HG02970 (cell line): ENCODE data around the gene GRM3.

ENCODE experiments used
- ATAC-seq: cut with Tn5 transposase; IDR thresholded peaks from one replicate; pipeline ENCODE4 v1.9.1; 2021; ENCODE audit warnings: mild to moderate bottlenecking, moderate library complexity, moderate number of reproducible peaks; ENCODE audit not compliant: unreplicated experiment, low FRiP score

GRM3 gene

DNA sequence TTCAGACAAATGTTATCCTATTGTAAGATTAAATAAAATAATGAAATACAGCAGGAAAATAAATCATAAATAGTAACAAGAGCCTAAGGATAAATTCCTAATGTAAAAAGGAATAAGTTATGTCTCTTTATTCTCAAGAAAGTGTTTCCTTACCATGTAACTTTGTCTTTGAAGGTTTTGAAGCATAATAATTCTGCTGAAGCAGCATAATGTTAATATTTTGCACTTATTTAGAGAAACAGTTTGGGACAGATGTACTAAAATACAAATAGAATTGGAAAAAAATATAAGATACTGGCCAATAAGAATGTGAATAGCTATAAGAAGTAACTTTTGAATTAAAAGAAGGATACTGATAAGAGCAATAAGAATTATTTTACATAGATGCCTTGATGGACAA, 45.7 kb downstream of the GRM3 start:
- no peak for ATAC-seq

DNA sequence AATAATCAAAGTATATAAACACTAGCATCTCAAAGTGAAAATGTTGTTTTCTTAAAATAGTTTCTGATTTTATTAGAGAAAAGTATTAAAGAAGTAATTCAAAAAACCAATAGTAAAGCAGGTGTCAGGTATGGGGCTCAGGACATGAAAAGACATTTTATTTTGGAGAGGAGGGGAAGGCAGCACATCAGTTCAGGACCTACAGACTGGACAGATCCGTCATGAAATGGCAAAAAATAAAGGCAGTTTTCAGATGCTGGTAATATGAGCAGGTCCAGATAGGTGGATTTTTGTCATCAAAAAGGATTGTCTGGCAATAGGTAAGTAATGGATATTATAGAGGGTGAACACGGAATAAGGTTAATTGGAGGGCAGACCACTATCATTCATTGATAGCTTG, 49.0 kb downstream of the GRM3 start:
- no peak for ATAC-seq

- ATAC-seq = no peak
These were observed 62.7 kb downstream of the GRM3 start for GRCh38 chr7:86706406-86706805.

GRCh38 chr7:86708031-86708680, 64.4 kb downstream of the GRM3 start:
- no peak for ATAC-seq

- no peak for ATAC-seq
These were observed 76.6 kb downstream of the GRM3 start for GRCh38 chr7:86720306-86720705.

DNA sequence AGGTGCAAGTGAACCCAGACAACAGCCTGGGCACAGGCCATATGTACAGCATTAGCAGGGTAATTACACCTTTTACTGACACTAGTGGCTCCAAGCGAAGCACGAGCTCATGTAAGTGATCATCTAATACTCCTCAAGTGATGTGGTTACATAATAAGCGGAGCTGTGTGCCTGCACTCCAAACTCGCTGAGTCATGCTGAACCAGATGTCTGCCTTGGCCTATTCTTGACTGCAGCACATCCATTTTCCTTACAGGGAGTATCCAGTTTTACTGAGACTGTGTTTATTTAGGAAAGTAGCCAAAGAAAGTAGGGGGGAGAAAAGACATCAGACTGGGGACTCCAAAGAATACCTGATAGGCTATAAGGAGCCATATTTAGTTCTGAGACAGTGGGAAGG, 90.1 kb downstream of the GRM3 start:
- no peak for ATAC-seq

DNA sequence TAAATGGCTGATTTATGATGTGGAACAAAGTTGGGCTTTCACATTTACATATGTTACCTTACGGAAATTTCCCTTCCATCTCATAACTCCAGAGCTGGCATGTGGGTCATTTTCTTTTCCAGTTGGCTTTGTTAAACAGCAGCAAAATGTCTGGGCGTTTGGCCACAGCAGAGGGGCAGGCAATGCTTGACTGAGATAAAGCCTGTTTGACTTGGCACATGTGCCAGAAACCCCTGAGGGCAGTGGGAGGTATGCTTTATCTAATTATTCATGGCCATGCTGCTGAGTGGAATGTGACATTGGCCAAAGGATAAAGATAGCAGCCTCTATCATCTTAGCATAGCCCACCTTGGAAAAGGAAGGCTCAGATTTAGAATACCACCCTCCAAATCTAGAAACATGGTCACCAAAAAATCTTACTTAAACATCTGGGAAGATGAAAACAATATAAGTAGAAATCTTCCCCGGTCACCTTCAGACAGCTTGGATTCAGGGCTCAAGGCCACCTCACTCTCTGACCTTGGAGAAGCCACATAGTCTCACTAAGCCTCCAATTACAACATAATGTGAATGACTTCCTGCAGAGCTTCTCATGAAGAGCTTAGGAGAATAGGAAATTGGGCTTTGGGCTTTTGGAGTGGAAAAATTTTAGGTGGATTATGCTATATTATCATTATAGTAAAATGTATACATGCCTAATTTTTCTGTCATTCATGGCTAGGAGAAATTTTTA, 101.5 kb downstream of the GRM3 start:
- ATAC-seq = no peak

DNA sequence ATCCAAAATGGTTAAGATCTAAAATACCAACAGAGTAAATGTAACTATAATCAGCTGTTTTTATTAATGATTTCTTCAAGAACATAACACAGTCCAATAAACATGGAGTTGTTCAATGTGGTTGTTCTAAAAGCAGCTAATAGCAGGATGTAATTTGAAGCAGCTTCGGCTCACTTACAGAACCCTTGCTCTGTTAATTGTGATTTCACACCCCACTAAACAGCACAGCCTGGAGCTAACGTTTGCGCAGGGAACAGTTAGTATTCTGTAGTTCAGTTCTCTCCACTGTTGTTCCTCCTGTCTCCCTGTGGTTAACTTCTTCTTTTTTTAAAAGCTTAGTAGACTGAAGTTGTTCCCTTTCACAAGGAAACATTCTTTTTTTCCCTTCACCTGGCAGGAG, 104.0 kb downstream of the GRM3 start:
- ATAC-seq = no peak

- no peak for ATAC-seq
These were observed 104.5 kb downstream of the GRM3 start for GRCh38 chr7:86748201-86748600.

- ATAC-seq = no peak
These were observed 105.4 kb downstream of the GRM3 start for GRCh38 chr7:86748843-86749719.

- ATAC-seq = no peak
These were observed 106.3 kb downstream of the GRM3 start for GRCh38 chr7:86749741-86750665.

- no peak for ATAC-seq
These were observed 116.5 kb downstream of the GRM3 start for GRCh38 chr7:86760236-86760635.

DNA sequence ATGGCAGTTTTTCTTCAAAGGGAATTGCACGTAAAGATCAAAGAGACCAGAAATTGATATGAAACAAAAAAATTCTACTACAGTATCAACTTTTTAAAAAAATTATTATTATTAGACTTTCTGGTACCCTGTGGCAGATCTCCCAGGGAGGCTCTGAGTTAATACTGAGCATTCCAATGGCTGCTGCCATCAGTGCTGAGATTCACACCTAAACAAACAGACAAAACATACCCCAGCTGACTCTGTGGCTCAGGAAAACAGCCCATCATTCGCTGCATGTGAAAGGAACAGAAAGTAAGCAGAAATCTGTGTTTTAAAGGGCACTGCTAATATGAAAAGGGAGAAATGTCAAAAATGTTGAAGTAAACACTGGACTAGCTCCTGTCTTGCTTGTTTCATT, 118.4 kb downstream of the GRM3 start:
- no peak for ATAC-seq

GRCh38 chr7:86765931-86766330, 122.2 kb downstream of the GRM3 start:
- no peak for ATAC-seq

GRCh38 chr7:86768394-86768793, 124.7 kb downstream of the GRM3 start:
- ATAC-seq = no peak

GRCh38 chr7:86768967-86769760, 125.5 kb downstream of the GRM3 start:
- ATAC-seq = no peak

GRCh38 chr7:86773309-86773708, 129.6 kb downstream of the GRM3 start:
- ATAC-seq = no peak

DNA sequence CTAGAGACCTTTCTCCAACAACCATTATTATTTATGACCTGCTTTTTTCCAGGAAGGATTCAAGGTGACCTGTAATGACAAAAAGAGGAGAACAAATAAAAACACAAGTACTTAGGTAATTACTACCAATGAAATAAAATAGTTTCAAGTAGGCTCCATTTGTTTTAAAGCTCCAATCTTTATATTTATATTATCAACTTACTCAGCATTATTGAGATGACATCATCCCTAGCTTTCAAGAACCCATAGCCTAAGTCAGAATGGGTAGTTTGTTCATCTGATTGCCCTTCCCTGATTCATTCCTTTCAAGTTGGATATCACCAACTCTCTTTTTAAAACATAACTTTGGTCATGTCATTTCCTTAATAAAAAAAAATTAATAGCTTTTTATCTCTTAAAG, 131.5 kb downstream of the GRM3 start:
- ATAC-seq = no peak

DNA sequence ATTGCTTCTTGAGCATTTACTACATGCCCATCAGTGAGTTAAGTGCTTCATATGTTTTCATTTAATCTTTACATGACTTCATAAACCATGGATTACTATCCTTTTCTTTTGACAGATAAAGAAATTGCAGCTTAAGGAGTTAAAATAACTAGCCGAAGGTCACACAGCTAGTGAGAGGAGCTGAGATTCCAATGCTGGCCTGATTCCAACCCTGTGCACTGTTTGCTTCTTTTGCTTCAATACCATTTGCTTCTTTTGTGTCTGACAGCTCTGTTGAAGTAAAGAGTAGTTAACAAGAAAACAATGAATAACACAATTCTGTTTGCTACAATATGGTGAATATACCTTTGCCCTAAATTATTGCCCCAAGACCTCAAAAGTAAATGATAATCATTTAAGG, 132.4 kb downstream of the GRM3 start:
- no peak for ATAC-seq

DNA sequence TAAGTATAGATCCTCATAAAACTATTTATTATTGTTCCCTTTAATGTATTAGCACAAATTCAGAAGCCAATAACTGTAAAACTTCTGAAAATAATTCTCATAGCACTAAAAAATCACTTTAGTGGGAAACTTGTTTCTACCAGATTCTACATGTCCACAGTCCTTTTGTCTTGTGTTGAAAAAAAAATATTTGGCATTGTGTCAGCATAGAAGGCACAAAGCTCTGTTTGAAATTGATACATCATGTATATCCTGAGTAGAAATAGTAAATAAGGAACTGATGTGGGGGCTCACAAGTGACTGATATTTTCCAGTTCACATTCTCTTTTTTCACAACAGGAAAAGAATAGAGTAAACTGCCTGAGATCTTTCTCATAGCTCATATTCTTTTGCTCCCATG, 134.6 kb downstream of the GRM3 start:
- ATAC-seq = no peak
